Right atrium auricular region (tissue), 2 donors: ENCODE data around the gene ARMH4. TPM values are rescaled to one million over a fixed set of nuclear protein-coding genes. Genes with fewer than 3 reads are reported as not detected.

ENCODE experiments used
- DNase-seq: peaks from one replicate; pipeline ENCODE4 v3.0.0-alpha.2; 2019; ENCODE audit warnings: low spot score
- H3K27ac ChIP-seq, 2 donors: fragments of 200-600 bp; sonication (generic); 1 replicate in 1 of 2; 2 replicates in 1 of 2; pipeline ENCODE4 v1.5.1; 2016 to 2019
- H3K27me3 ChIP-seq, 2 donors: fragments of 200-600 bp; sonication (generic); one replicate each; pipeline versions ENCODE4 v1.5.1 to v1.6.0; 2017 to 2019
- H3K36me3 ChIP-seq: fragments of 200-600 bp; sonication (generic); one replicate; pipeline ENCODE4 v1.5.1; 2016
- H3K4me1 ChIP-seq, 2 donors: fragments of 200-600 bp; sonication (generic); one replicate each; pipeline versions ENCODE4 v1.5.1 to v1.6.0; 2017 to 2019
- H3K4me3 ChIP-seq, 2 donors: fragments of 200-600 bp; sonication (generic); 1 replicate in 1 of 2; 2 replicates in 1 of 2; pipeline ENCODE4 v1.5.1; 2017 to 2019; ENCODE audit warnings: mild to moderate bottlenecking in 1 of 2, moderate library complexity in 1 of 2
- H3K9me3 ChIP-seq, 2 donors: fragments of 200-600 bp; sonication (generic); one replicate each; pipeline ENCODE4 v1.5.1; 2019
- CTCF ChIP-seq, 2 donors: fragments of 200-600 bp; sonication (generic); IDR thresholded peaks; one replicate each; pipeline ENCODE4 v1.5.1; 2019; ENCODE audit warnings: antibody characterized with exemption in 2 of 2
- total RNA-seq, 2 donors: library from RNA; depleted of rRNA; stranded (reverse); fragments of >200 nt; gene quantifications; one replicate each; pipeline ENCODE4 v1.1.0, GENCODE V29; 2016

Gene ARMH4
- total RNA-seq, 2 donors from 2014 or later: 3.4 to 16.3 TPM

- DNase-seq: no peak
- Histone ChIP-seq H3K4me1 (peaks cover 0 to 4% of the 10 kb centered on the region in 2 donors), H3K27me3 (no peaks in the 10 kb centered on the region), H3K36me3 (no peaks in the 10 kb centered on the region), H3K4me3 (no peak overlapping the region), H3K9me3 (no peaks in the 10 kb centered on the region), H3K27ac (no peak overlapping the region)
- no peak for TF ChIP-seq CTCF (IDR thresholded peaks at IDR 0.05)
Measured at GRCh38 chr14:58107041-58107440, 45.0 kb downstream of the ARMH4 start.

- DNase-seq: no peak
- H3K36me3 ChIP-seq: no peaks in the 10 kb centered on the region
- TF ChIP-seq CTCF (IDR thresholded peaks at IDR 0.05): no peak
- no peak overlapping the region for H3K4me3 ChIP-seq
- no peaks in the 10 kb centered on the region for H3K9me3 ChIP-seq
- H3K4me1 ChIP-seq: peaks cover 0 to 4% of the 10 kb centered on the region in 2 donors
- H3K27me3 ChIP-seq: no peaks in the 10 kb centered on the region
- no peak overlapping the region for H3K27ac ChIP-seq
Measured at GRCh38 chr14:58106446-58106845, 45.6 kb downstream of the ARMH4 start.

DNA sequence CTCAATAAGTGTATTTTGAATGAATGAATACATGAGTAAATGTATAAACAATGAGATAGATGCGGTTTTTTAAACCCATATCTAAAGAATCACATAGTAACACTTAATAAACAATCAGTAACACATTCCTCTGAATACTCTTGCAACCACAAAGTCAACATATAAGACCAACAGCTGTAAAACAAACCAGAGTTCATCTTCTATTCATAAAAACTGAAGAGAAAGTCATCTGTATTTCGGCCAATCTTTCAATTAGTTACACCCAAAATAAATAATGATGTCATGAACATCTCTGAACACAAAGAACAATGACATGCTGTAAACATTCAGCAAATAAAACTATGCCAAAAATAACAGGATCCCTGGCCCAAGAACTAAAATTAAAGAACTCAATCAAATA is 47.2 kb downstream of the ARMH4 start:
- TF ChIP-seq CTCF (IDR thresholded peaks at IDR 0.05): no peak
- H3K36me3 ChIP-seq: no peaks in the 10 kb centered on the region
- H3K9me3 ChIP-seq: no peaks in the 10 kb centered on the region
- peaks cover 0 to 4% of the 10 kb centered on the region in 2 donors for H3K4me1 ChIP-seq
- H3K27me3 ChIP-seq: no peaks in the 10 kb centered on the region
- DNase-seq: no peak
- H3K27ac ChIP-seq: peak overlapping the region; percentile 14 to 40
- H3K4me3 ChIP-seq: no peak overlapping the region

DNA sequence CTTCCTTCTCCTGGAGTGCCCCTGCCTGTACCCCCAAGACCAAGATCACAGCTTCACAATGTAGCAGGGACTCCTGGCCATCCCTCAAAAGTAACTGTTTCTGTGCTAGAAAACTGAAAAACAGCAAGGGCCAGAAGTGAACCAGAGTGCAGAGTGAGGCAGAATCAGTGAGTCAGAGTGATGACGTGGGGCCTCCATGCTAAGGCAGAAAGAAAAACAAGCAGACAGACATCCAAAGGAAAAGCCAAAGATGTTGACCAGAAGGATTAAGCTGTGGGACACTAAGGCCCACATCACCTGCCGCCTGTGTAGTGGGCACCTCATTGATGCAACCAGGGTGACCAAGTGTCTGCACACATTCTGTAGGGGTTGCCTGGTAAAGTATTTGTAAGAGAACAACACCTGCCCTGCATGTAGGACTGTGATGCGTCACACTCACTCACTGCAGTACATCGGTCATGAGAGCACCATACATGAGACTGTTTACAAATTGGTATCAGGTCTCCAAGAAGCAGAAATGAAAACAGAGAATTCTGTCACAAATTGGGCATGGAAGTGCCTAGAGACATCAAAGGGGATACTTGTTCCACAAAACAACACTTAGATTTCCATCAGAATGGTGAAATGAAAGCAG is 51.2 kb downstream of the ARMH4 start:
- no peaks in the 10 kb centered on the region for H3K27me3 ChIP-seq
- no peaks in the 10 kb centered on the region for H3K9me3 ChIP-seq
- H3K4me1 ChIP-seq: peaks cover 0 to 4% of the 10 kb centered on the region in 2 donors
- DNase-seq: no peak
- no peak overlapping the region for H3K27ac ChIP-seq
- TF ChIP-seq CTCF (IDR thresholded peaks at IDR 0.05): no peak
- H3K4me3 ChIP-seq: no peak overlapping the region
- peaks cover 2% of the 10 kb centered on the region for H3K36me3 ChIP-seq

DNA sequence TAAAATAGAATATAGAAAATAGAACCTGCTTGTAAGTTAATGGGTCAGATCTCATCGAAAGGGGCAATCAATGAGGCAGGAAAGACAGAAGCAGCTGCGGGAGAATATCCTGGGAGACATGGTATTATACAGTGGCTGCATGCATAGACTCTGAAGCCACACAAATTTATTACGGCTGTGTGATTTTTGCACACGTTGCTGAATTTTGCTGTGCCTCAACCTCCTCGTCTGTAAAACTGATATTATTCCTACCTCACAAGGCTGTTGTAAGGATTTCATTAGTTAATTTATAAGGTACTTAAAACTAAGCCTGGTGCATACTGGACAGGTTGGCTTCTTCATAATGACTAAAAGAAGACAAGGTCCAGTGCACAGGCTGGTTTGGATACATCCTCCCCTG is 52.3 kb downstream of the ARMH4 start:
- TF ChIP-seq CTCF (IDR thresholded peaks at IDR 0.05): no peak
- no peak for DNase-seq
- peak overlapping the region; percentile 66 to 76 for H3K27ac ChIP-seq
- no peaks in the 10 kb centered on the region for H3K9me3 ChIP-seq
- H3K4me3 ChIP-seq: no peak overlapping the region
- peaks cover 6% of the 10 kb centered on the region for H3K36me3 ChIP-seq
- no peaks in the 10 kb centered on the region for H3K27me3 ChIP-seq
- no peaks in the 10 kb centered on the region for H3K4me1 ChIP-seq

GRCh38 chr14:58098507-58098906 is 53.5 kb downstream of the ARMH4 start:
- Histone ChIP-seq H3K27ac (peak overlapping the region; percentile 66 to 76), H3K4me1 (no peaks in the 10 kb centered on the region), H3K27me3 (no peaks in the 10 kb centered on the region), H3K36me3 (peaks cover 6% of the 10 kb centered on the region), H3K9me3 (no peaks in the 10 kb centered on the region), H3K4me3 (no peak overlapping the region)
- DNase-seq: no peak
- no peak for TF ChIP-seq CTCF (IDR thresholded peaks at IDR 0.05)
